HG03097 (cell line): Measurements from ENCODE around the gene ELOVL7.
"Not testable (repeated sequence)": the region's sequence is repeated elsewhere in the genome, so short reads cannot be mapped to it uniquely, and the experiment has no call there.

Source experiments
- ATAC-seq: cut with Tn5 transposase; IDR thresholded peaks from one replicate; pipeline ENCODE4 v1.9.1; 2021; ENCODE audit not compliant: unreplicated experiment, low FRiP score

The ELOVL7 gene

GRCh38 chr5:60843936-60844905, at the start of gene ELOVL7:
Gene ELOVL7 (minus strand): TSS chr5:60844269. CDS start chr5:60787397, 56,872 bp downstream.
- ATAC-seq = peak; percentile 88

GRCh38 chr5:60893521-60893920, 49.5 kb upstream of the ELOVL7 start:
- ATAC-seq = no peak

GRCh38 chr5:60891667-60892066, 47.6 kb upstream of the ELOVL7 start:
- no peak for ATAC-seq

GRCh38 chr5:60888359-60889061, 44.4 kb upstream of the ELOVL7 start:
- no peak for ATAC-seq

- ATAC-seq = no peak
Measured at GRCh38 chr5:60887746-60888145, 43.7 kb upstream of the ELOVL7 start.

GRCh38 chr5:60887096-60887495, 43.0 kb upstream of the ELOVL7 start:
- no peak for ATAC-seq

GRCh38 chr5:60886158-60886557, 42.1 kb upstream of the ELOVL7 start:
- ATAC-seq = no peak

- ATAC-seq = no peak
Measured at GRCh38 chr5:60883229-60883628, 39.2 kb upstream of the ELOVL7 start.

GRCh38 chr5:60872892-60873291, 28.8 kb upstream of the ELOVL7 start:
- no peak for ATAC-seq

- no peak for ATAC-seq
Measured at GRCh38 chr5:60870857-60871256, 26.8 kb upstream of the ELOVL7 start.

GRCh38 chr5:60860572-60860971, 16.5 kb upstream of the ELOVL7 start:
- not testable (repeated sequence) for ATAC-seq

GRCh38 chr5:60856066-60856465, 12.0 kb upstream of the ELOVL7 start:
- no peak for ATAC-seq

GRCh38 chr5:60852940-60853339, 8.9 kb upstream of the ELOVL7 start:
- ATAC-seq = no peak

GRCh38 chr5:60852317-60852716, 8.2 kb upstream of the ELOVL7 start:
- no peak for ATAC-seq

GRCh38 chr5:60851626-60852025, 7.6 kb upstream of the ELOVL7 start:
- no peak for ATAC-seq

GRCh38 chr5:60846298-60846697, 2.2 kb upstream of the ELOVL7 start:
- no peak for ATAC-seq

- peak; percentile 26 for ATAC-seq
Measured at GRCh38 chr5:60843386-60843935, 608 bp downstream of the ELOVL7 start.

GRCh38 chr5:60842871-60843385, 1.1 kb downstream of the ELOVL7 start:
- no peak for ATAC-seq

GRCh38 chr5:60841361-60841760, 2.7 kb downstream of the ELOVL7 start:
- ATAC-seq = no peak

- no peak for ATAC-seq
Measured at GRCh38 chr5:60836131-60836530, 7.9 kb downstream of the ELOVL7 start.

- no peak for ATAC-seq
Measured at GRCh38 chr5:60835554-60835953, 8.5 kb downstream of the ELOVL7 start.
